Measurements from ENCODE around the gene L3MBTL2. TPM values are rescaled to one million over a fixed set of nuclear protein-coding genes. Genes with fewer than 3 reads are reported as not detected.

Gene L3MBTL2
- total RNA-seq, 4 donors from 2014 or later = 15.0 to 41.3 (median 20.1) TPM

GRCh38 chr22:41231369-41231768 lies 26.3 kb downstream of the L3MBTL2 start:
- TF ChIP-seq POLR2A (IDR thresholded peaks at IDR 0.05) = no peak
- TF ChIP-seq CTCF (IDR thresholded peaks at IDR 0.05) = no peak
- Histone ChIP-seq H3K27ac (no peak overlapping the region), H3K4me3 (no peak overlapping the region), H3K9me3 (no peaks in the 10 kb centered on the region), H3K4me1 (no peaks in the 10 kb centered on the region), H3K27me3 (no peaks in the 10 kb centered on the region), H3K36me3 (peaks cover 0 to 45% (median 0%) of the 10 kb centered on the region in 3 donors)
- DNase-seq = no peak

GRCh38 chr22:41234815-41235695 lies 29.9 kb downstream of the L3MBTL2 start:
- Histone ChIP-seq H3K27me3 (no peaks in the 10 kb centered on the region), H3K27ac (no peak overlapping the region)

GRCh38 chr22:41237036-41237706 lies 32.1 kb downstream of the L3MBTL2 start:
- no peaks in the 10 kb centered on the region for H3K36me3 ChIP-seq
- DNase-seq = peak in 1 of 3 donors; percentile 59
- H3K27ac ChIP-seq = peak overlapping the region in 2 of 4 donors; percentile 3 to 53
- no peaks in the 10 kb centered on the region for H3K9me3 ChIP-seq
- peak overlapping the region; percentile 32 to 70 (median 58) for H3K4me3 ChIP-seq
- TF ChIP-seq CTCF (IDR thresholded peaks at IDR 0.05) (no peak), POLR2A (IDR thresholded peaks at IDR 0.05) (no peak)
- no peaks in the 10 kb centered on the region for H3K27me3 ChIP-seq
- H3K4me1 ChIP-seq = peaks cover 0 to 14% (median 8%) of the 10 kb centered on the region in 4 donors

More at GRCh38 chr22:41234815-41235695, 29.9 kb downstream of the L3MBTL2 start:
- DNase-seq = no peak
- peaks cover 0 to 14% (median 8%) of the 10 kb centered on the region in 4 donors for H3K4me1 ChIP-seq
- TF ChIP-seq POLR2A (IDR thresholded peaks at IDR 0.05) (no peak), CTCF (IDR thresholded peaks at IDR 0.05) (no peak)
- no peak overlapping the region for H3K4me3 ChIP-seq
- no peaks in the 10 kb centered on the region for H3K9me3 ChIP-seq
- H3K36me3 ChIP-seq = peaks cover 0 to 11% (median 0%) of the 10 kb centered on the region in 3 donors

- peak overlapping the region in 3 of 4 donors; percentile 3 to 53 (median 28) for H3K27ac ChIP-seq
- peak overlapping the region; percentile 32 to 70 (median 58) for H3K4me3 ChIP-seq
These were observed 32.8 kb downstream of the L3MBTL2 start for GRCh38 chr22:41237707-41238569.

More at GRCh38 chr22:41237707-41238569, 32.8 kb downstream of the L3MBTL2 start:
- Histone ChIP-seq H3K4me1 (peaks cover 0 to 14% (median 8%) of the 10 kb centered on the region in 4 donors), H3K9me3 (no peaks in the 10 kb centered on the region), H3K27me3 (no peaks in the 10 kb centered on the region), H3K36me3 (no peaks in the 10 kb centered on the region)
- TF ChIP-seq CTCF (IDR thresholded peaks at IDR 0.05) = peak; percentile 55 to 85 (median 78)
- no peak for TF ChIP-seq POLR2A (IDR thresholded peaks at IDR 0.05)
- DNase-seq = peak; percentile 78 to 93 (median 89)
